Right cardiac atrium (tissue), 5 donors: ENCODE data around the gene LIFR. TPM values are rescaled to one million over a fixed set of nuclear protein-coding genes. Genes with fewer than 3 reads are reported as not detected.
A peak's percentile ranks its signal among the peaks of the same experiment; 100 is the strongest.

Experiments used
- ATAC-seq, 2 donors: fragments of 200-7000 bp; cut with Tn5 transposase; one replicate each; pipeline versions ENCODE4 v1.8.0 to v1.9.1; 2020; ENCODE audit warnings: moderate library complexity in 2 of 2, mild to moderate bottlenecking in 1 of 2
- DNase-seq, 3 donors: peaks; one replicate each; pipeline ENCODE4 v3.0.0-alpha.2; 2020
- H3K27ac ChIP-seq: one replicate; pipeline ENCODE4 v1.5.1; 2013; ENCODE audit warnings: mild to moderate bottlenecking, low read length, control low read depth, moderate library complexity
- H3K27me3 ChIP-seq: one replicate; pipeline ENCODE4 v1.6.1; 2013; ENCODE audit not compliant: control insufficient read depth, insufficient read depth
- H3K4me1 ChIP-seq: one replicate; pipeline ENCODE4 v1.6.1; 2013; ENCODE audit warnings: low read length; ENCODE audit not compliant: control insufficient read depth, insufficient read depth
- H3K4me3 ChIP-seq: one replicate; pipeline ENCODE4 v1.5.1; 2013; ENCODE audit warnings: low read length, control low read depth
- H3K9me3 ChIP-seq: one replicate; pipeline ENCODE4 v1.6.1; 2013; ENCODE audit warnings: low read length; ENCODE audit not compliant: control insufficient read depth
- WGBS: extraction: QIAGEN DNeasy Blood & Tissue Kit; methylation state at CpG from one replicate; pipeline ENCODE4 v1.1.7; 2013; 5-methylcytosine and 5-hydroxymethylcytosine counted together
- intact Hi-C, 4 donors: fragments of 100-400 bp; cut with DNase I; formaldehyde crosslinking; loops; one replicate each; pipeline versions ENCODE4 v1.11.0 to v1.14.0; 2022 to 2023
- polyA plus RNA-seq: library from polyadenylated mRNA; stranded (reverse); fragments of 200-250 nt; gene quantifications from one replicate; pipeline ENCODE4 v1.2.3, GENCODE V29; 2013
- total RNA-seq, 4 donors: library from RNA; stranded (reverse); fragmentation: NEBNext Ultra II Directional; extraction: Animal tissue kit (Norgen Biotek cat#: 25700); gene quantifications; one replicate each; pipeline ENCODE4 v1.2.1, GENCODE V29; 2021
- donor health status: healthy with polysubstance abuse.
- donor health status: DM: no; HTN: yes; CAD: no.
- donor health status: DM: no; HTN: no; CAD: no.
- donor health status: DM: no; HTN: yes; CAD: no; lungs with severe emphysema.
- donor health status: DM: yes; HTN: yes; CAD: no.

The LIFR gene
- total and polyA plus RNA-seq, 5 donors: 16.8 to 66.9 (median 63.1) TPM

DNA sequence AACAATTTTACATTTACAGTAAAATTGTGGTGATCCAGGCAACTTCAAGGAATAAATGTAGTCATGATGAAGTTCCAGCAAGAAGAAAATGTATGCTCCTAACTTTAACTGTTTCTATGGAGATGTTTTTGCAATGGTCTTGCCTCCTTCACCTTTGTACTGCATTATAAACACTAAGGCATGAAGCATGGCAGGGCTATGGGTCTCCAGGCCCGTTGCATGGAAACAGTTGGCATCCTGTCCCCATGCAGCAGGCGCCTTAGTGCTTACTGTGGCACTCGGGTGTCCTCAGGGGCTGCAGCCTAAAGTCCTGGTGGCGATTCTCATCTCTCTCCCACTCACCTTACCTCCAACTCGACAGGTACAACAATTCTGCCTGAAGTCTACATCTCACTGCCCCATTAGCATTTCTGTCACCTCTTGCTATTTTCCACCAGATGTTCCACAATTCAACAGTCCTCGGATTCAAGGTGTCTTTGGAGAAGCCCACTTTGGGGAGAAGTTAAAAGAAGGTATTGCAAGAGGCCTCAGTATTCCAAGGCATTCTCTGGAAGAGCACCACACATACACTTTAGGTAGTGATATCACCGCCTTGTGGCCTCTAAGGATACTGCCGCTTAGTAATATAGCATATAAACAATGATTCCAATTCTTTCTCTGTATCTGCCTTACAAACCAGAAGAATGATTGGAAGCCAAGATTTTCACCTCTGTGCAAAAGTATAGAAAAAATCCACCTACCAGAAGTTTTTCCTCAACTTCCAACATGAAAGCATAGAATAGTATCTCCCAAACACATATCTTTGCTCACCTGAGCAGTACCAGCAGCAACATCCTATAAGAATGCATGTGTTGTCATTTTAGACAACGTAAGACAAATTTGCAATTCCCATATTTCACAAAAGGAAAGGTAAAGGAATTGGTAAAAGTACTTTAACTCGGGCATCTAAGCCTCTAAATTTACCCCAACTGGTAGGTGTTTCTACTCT, 5.1 kb downstream of the LIFR start:
- intact Hi-C loops: loop anchor here (5.0 to 10.0 kb wide), 4 partner anchors 107 to 253 kb away; no protein-coding TSS in a partner anchor
- WGBS: 57% methylated on average over 10 of the region's 10 CpGs
- H3K4me3 ChIP-seq: peak overlapping the region; percentile 29

DNA sequence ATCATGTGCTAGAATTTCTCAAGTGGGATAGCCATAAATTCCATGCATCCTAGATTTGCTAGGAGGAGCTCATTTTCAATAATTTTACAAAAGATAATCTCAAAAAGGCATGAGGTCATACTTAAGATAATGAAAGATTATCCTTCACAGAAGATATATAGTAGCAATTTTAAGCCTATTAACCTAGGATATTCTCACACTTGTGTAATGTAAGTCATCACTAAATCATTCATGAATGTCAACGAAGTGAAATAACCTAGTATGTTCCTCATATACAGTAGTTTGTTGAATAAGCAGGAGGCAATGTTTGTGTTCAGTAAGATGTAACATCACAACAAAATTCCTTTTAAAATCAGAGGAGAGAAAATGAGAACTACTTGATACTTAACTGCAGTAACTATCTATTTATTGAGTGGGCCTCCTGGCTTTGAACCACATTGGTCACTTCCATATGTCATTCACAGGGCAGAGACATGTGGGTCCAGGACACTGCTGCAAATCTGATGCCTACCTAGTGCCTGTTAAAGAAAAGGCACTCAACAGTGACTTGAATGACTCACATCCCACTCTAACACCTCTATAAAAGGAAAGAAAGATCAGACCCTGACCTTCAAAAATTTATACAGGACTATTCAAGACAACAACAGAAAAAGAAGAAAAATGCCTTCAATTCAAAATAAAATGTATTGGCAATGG, 8.2 kb downstream of the LIFR start:
- ATAC-seq: peak; percentile 67 to 74
- no peaks in the 10 kb centered on the region for H3K27me3 ChIP-seq
- WGBS: 39% methylated on average over 1 of the region's 1 CpG
- intact Hi-C loops: loop anchor here in 1 of 4 donors (10.0 kb wide), 1 partner anchor 103 kb away; no protein-coding TSS in a partner anchor
- no peak for DNase-seq
- peaks cover 1% of the 10 kb centered on the region for H3K9me3 ChIP-seq
- H3K27ac ChIP-seq: peak overlapping the region; percentile 51
- H3K4me3 ChIP-seq: peak overlapping the region; percentile 9
- peaks cover 11% of the 10 kb centered on the region for H3K4me1 ChIP-seq

More for the DNA sequence above, 5.1 kb downstream of the LIFR start:
- Histone ChIP-seq H3K4me1 (peaks cover 8% of the 10 kb centered on the region), H3K27ac (peak overlapping the region; percentile 76), H3K27me3 (no peaks in the 10 kb centered on the region), H3K9me3 (peaks cover 1% of the 10 kb centered on the region)
- DNase-seq: no peak
- ATAC-seq: peak in 1 of 2 donors; percentile 41

DNA sequence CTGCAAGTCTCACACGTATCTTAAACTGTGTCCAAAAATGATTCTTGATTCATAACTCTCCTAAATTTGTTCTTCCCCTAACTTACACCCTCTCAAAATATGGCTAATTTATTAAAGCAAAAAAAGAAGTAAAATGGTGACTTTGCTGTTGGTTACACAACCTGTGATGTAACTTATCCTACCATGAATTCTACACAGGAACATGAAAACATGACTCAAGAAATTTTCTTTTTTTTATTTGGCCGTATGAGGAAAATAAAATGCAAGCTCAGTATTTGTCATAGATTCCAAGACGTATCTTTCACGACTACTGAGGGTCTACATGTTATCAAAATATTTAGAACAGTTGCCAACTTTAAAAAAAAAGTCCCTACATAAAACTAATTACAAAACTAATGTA, 9.2 kb downstream of the LIFR start:
- Histone ChIP-seq H3K27ac (no peak overlapping the region), H3K4me1 (peaks cover 12% of the 10 kb centered on the region), H3K4me3 (no peak overlapping the region), H3K27me3 (no peaks in the 10 kb centered on the region), H3K9me3 (peaks cover 1% of the 10 kb centered on the region)
- intact Hi-C loops: loop anchor here in 1 of 4 donors (10.0 kb wide), 1 partner anchor 102 kb away; no protein-coding TSS in a partner anchor
- ATAC-seq (no peak), DNase-seq (no peak)
- WGBS: 38% methylated on average over 4 of the region's 4 CpGs

DNA sequence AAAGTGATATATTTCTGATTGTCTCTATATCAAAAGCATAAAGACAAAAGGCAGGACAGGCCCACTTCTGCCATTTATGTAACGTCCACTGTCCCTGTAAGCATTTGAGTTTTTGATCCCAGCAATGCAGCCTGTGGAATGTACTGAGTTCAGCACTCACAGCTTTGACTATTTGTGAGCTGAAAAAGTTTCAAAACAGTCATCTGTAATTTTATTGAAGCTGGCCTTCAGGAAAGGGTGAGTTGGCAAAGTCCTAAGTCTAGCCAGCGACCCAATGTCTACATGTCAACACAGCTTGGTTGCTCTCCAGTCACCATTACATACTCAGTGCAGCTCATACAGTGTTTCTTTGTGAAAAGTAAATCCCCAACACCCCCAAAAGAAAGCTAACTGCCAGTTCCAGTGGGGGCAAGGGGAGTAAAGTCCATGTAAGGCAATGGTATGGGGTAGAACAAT, 9.7 kb downstream of the LIFR start:
- DNase-seq (no peak), ATAC-seq (no peak)
- H3K9me3 ChIP-seq: peaks cover 1% of the 10 kb centered on the region
- peak overlapping the region; percentile 95 for H3K27ac ChIP-seq
- WGBS: 46% methylated on average over 2 of the region's 2 CpGs
- peaks cover 13% of the 10 kb centered on the region for H3K4me1 ChIP-seq
- H3K4me3 ChIP-seq: no peak overlapping the region
- intact Hi-C loops: loop anchor here in 1 of 4 donors (10.0 kb wide), 1 partner anchor 102 kb away; no protein-coding TSS in a partner anchor
- no peaks in the 10 kb centered on the region for H3K27me3 ChIP-seq

DNA sequence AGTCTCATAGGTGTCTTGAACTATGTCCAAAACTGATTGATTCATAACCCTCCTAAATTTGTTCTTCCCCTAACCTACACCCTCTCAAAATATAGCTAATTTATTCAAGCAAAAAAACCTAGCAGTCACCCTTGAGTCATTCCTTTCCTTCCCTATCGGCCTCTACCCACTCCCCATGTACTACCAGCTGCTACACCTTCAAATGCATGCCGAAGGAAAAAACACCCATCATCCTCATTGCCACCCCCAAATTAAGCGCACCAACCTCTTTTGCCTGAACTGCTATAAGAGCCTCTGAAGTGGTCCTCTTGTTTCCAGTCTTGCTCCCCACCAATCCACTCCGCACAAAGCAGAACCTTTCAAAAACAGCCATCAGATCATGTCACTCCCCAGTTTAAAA, 12.6 kb downstream of the LIFR start:
- DNase-seq: no peak
- intact Hi-C loops: loop anchor here in 1 of 4 donors (10.0 kb wide), 1 partner anchor 99 kb away; no protein-coding TSS in a partner anchor
- Histone ChIP-seq H3K4me3 (no peak overlapping the region), H3K9me3 (no peaks in the 10 kb centered on the region), H3K27ac (no peak overlapping the region), H3K27me3 (no peaks in the 10 kb centered on the region), H3K4me1 (peaks cover 16% of the 10 kb centered on the region)
- no peak for ATAC-seq
- 96% methylated on average over 4 of the region's 4 CpGs for WGBS

DNA sequence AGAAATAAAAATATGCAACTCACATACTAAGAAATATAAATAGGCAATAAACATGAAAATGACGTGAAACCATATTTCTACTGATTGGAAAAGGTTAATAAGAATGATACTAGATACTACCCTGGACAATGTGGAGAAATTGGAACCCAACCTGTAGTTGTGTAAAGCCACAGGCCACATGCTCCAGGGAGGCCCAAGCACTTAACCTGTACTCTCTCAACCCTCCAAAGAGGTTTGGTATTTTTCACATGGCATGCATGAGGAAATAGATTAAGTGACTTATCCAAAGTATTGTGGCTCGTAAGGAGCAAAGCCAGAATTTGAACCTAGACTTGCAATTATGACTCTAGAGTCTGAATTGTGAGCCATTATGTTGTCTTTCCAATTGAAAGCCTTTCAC, 13.4 kb downstream of the LIFR start:
- DNase-seq: no peak
- intact Hi-C loops: loop anchor here in 1 of 4 donors (10.0 kb wide), 1 partner anchor 98 kb away; no protein-coding TSS in a partner anchor
- Histone ChIP-seq H3K27me3 (no peaks in the 10 kb centered on the region), H3K9me3 (no peaks in the 10 kb centered on the region), H3K4me3 (no peak overlapping the region), H3K27ac (no peak overlapping the region), H3K4me1 (peaks cover 20% of the 10 kb centered on the region)
- no peak for ATAC-seq
- 93% methylated on average over 2 of the region's 2 CpGs for WGBS

DNA sequence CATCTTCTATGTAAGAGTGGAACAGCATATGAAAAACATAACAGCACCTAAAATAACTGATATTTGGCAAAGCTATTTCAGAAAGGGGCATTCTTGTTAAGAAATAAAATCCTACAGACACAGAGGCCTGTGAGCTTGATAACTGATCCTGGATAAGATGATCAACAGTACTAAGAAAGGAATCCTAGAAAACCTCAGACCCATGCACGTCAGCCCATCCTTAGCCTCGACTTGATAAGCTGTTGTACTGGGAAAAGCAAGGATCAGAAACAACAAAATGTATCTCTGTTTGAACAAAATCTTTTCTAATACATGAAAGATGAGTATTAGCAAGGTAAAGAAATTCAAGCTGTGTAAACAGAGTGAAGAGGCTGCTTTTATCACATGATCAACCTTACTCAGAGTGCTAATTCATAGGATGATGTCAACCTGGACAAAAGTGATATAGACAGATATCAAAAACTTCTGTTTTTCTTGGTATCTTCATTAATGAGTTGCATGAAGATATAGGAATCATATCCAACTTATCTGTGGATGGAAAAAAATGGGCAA, 15.2 kb downstream of the LIFR start:
- H3K27me3 ChIP-seq: no peaks in the 10 kb centered on the region
- no peak for ATAC-seq
- no peak for DNase-seq
- H3K4me1 ChIP-seq: peaks cover 19% of the 10 kb centered on the region
- H3K27ac ChIP-seq: no peak overlapping the region
- intact Hi-C loops: loop anchor here in 1 of 4 donors (10.0 kb wide), 1 partner anchor 96 kb away; no protein-coding TSS in a partner anchor
- H3K4me3 ChIP-seq: no peak overlapping the region
- WGBS: 67% methylated on average over 2 of the region's 2 CpGs
- no peaks in the 10 kb centered on the region for H3K9me3 ChIP-seq

DNA sequence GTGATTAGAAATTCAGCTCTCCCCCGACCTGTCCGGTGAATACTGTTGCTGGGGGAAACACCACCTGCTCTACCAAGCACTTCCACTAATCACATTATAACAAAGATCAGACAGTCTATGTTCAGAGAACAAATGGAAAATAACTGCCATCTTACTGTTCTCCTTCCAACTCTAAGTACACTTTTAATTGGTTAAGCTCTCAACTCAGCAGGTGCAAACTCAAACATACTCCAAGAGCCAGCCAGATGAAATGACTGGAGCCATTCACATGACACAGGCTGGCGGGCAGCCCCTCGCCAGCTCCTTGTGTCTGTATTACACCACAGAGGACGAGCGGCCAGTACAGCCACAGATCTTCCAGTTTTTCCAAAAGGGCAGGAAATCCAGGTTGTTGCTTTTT, 16.1 kb downstream of the LIFR start:
- Histone ChIP-seq H3K4me3 (no peak overlapping the region), H3K27ac (peak overlapping the region; percentile 64), H3K9me3 (no peaks in the 10 kb centered on the region), H3K27me3 (no peaks in the 10 kb centered on the region), H3K4me1 (peaks cover 24% of the 10 kb centered on the region)
- DNase-seq (peak; percentile 49 to 80 (median 71)), ATAC-seq (peak; percentile 89 to 90)
- WGBS: 46% methylated on average over 6 of the region's 6 CpGs
- intact Hi-C loops: loop anchor here in 1 of 4 donors (10.0 kb wide), 1 partner anchor 96 kb away; no protein-coding TSS in a partner anchor

DNA sequence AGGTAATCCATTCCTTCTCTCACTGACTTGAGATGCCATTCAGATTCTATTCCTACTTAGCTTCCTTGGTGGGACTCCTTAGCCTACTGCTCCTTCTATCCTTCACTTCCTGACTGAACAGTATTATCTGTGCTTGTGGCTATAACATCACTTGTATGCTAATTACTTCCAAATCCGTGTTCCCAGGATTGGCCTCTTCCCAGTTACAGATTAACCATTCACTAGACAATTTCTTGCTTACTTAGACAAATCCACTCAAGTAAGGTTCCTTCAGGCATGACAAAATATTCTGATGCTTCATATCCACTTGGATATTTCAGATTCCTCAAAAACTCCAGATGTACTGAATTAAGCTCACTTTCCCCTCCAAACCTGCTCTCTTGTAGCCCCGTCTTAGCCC, 18.3 kb downstream of the LIFR start:
- Histone ChIP-seq H3K4me1 (peaks cover 27% of the 10 kb centered on the region), H3K9me3 (no peaks in the 10 kb centered on the region), H3K4me3 (no peak overlapping the region), H3K27me3 (no peaks in the 10 kb centered on the region), H3K27ac (peak overlapping the region; percentile 36)
- 53% methylated on average over 2 of the region's 2 CpGs for WGBS
- DNase-seq (no peak), ATAC-seq (no peak)
- intact Hi-C loops: no loop called here

DNA sequence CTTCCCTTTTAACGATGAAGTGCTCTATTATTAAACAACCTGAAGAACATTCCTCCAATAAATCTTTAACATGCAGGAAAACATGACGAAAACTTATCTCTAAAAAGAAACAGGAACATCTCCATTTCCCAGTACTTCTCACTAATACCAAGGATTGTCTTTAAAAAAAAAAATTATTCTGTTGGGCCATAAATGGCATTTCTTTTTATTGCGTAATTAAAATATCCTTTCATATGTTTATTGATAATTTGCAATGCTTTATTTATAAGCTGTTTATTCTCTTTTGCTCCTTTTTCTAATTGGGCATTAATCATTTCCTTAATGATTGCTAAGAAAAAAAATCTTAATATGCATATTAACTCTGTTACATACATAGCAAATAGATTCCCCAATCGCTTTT, 18.9 kb downstream of the LIFR start:
- ATAC-seq (no peak), DNase-seq (no peak)
- 75% methylated on average over 4 of the region's 4 CpGs for WGBS
- Histone ChIP-seq H3K4me3 (no peak overlapping the region), H3K9me3 (no peaks in the 10 kb centered on the region), H3K27me3 (no peaks in the 10 kb centered on the region), H3K4me1 (peaks cover 28% of the 10 kb centered on the region), H3K27ac (no peak overlapping the region)
- intact Hi-C loops: no loop called here
